Middle frontal gyrus (tissue), 1 donor: Measurements from ENCODE around the gene FNIP2.
"Not testable (repeated sequence)": the region's sequence is repeated elsewhere in the genome, so short reads cannot be mapped to it uniquely, and the experiment has no call there.

ENCODE experiments used
- DNase-seq: peaks from one replicate; pipeline ENCODE4 v3.0.0-alpha.2; 2015; ENCODE audit warnings: low spot score; ENCODE audit errors: extremely low spot score

FNIP2 gene

DNA sequence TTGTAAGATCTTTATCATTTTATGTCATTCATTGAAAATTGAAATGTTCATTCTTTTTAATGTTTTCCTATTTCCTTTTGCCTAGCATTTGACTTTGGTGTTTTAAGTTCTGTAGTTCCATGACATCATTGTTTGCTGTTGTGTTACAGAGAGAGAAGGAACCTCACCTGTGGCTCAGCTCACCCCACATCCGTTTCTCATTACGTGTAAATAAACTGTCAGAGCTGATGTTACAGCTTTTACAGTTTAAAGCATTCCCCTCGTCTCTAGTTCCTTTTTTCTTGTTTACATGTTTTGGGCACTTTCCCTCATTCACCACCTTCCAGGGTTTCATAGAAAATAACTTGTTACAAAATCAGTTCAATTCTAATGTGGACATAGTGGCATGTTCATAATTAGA, 137.2 kb downstream of the FNIP2 start:
- DNase-seq: no peak

DNA sequence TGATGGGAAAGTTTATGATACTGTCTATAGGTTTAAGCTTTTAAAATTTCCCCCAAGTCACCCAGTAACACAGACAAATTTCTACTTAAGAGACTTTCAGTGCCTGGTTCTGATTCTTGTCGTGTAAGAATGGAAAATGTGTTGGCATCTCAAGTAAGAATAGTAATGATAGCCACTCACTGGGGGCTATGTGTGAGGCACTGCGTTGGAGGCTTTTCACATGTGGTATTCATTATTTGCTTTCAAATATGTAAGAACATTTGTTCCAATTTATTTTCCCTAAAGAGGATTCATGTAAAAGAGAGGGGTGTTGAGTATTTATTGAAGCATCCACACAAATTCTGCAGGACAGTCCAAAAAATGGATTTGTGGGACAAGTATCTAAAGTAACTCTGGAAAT, 143.6 kb downstream of the FNIP2 start:
- DNase-seq: no peak

DNA sequence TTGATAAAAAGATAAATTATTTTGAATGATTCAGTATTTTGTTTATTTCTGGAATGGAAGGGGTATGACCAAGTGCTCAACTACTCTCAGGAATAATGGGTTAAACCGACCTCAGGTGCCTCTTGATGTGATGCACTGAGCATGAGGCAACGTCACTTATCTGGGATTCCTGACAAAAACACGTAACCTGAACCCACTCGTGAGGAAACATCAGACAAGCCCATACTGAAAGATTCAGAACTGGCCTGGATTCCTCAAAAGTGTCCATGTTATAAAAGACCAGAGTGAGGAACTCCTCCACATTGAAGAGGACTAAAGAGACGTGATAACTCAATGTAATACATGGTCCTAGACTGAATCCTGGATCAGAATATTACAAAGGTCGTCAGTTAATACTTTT, 144.0 kb downstream of the FNIP2 start:
- DNase-seq: no peak

DNA sequence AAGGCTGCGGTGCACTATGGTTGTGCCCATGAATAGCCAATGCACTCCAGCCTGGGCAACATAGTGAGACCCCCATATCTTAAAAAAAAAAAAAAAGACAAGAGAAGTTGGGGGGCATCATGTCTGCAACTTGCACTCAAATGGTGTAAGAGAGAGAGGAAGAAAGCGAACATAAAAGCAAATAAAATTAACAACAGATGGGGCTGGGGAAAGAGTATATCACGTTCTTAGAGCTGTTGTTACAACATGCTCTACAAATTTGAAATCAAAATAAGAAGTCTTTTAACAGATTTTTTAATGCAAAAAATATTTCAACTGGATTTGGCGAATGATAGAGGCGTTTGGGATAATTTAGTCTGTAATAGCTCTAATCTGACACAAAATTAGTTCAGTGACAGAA, 144.9 kb downstream of the FNIP2 start:
- DNase-seq: no peak

DNA sequence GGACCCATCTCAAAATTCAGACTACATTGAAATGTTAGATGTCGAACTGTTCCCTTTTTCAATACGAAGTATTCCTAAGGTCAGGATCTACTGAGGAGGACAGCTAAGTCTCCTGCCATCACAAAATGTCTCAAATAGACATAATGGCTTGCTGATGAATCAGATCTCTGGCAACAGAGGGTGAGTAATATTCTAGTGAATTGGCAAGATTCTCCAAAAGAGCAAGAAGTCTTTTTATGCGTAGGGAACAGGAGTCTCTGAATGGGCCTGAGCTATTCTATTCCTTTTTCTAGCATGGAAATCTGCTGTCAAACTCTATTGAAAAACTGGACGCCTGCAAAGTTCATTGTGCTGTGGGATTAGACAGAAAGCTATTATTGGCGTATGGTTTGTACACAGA, 145.4 kb downstream of the FNIP2 start:
- peak; percentile 56 for DNase-seq

DNA sequence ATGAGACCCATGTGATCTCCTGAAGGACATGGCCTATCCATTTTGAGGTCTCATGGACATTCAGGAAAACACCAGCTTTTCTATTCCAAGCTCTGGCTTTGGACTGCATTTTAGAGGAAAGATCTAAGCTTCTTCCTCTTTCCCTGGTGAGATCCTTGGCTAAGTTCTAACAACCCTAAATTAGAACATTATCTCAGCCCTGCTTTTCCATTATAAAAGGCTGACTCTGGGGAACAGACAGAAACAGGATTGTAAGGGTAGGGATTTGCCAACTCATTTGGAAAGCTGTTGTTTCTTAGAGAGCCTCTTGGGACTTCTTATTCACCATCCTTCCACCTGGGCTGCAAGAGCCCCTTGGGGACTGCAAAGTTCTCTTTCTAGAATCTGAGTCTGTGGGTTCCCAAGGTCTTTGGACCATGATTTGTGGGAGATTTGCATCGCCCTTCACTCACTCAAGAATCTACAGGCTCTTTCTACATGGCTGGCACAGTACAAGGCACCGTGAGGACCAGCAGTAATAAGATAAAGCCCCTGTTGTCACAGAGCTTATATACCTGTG, 146.9 kb downstream of the FNIP2 start:
- no peak for DNase-seq

DNA sequence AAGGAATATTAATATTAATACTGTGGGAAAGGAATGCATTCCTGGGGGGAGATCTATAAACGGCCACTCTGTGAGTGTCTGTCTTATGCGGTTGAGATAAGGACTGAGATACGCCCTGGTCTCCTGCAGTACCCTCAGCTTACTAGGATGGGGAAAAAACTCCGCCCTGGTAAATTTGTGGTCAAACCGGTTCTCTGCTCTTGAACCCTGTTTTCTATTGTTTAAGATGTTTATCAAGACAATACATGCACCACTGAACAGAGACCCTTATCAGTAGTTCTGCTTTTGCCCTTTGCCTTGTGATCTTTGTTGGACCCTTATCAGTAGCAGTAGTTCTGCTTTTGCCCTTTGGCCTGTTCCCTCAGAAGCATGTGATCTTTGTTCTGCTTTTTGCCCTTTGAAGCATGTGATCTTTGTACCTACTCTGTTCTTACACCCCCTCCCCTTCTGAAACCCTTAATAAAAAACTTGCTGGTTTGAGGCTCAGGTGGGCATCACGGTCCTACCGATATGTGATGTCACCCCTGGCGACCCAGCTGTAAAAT, 151.7 kb downstream of the FNIP2 start:
- DNase-seq: not testable (repeated sequence)

DNA sequence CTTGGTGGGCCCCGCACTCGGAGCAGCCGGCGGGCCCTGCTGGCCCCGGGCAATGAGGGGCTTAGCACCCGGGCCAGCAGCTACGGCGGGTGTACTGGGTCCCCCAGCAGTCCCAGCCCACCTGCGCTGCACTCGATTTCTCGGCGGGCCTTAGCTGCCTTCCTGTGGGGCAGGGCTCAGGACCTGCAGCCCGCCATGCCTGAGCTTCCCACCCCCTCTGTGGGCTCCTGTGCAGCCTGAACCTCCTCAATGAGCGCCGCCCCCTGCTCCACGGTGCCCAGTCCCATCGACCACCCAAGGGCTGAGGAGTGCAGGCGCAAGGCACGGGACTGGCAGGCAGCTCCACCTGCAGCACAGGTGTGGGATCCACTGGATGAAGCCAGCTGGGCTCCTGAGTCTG, 158.9 kb downstream of the FNIP2 start:
- DNase-seq: not testable (repeated sequence)

DNA sequence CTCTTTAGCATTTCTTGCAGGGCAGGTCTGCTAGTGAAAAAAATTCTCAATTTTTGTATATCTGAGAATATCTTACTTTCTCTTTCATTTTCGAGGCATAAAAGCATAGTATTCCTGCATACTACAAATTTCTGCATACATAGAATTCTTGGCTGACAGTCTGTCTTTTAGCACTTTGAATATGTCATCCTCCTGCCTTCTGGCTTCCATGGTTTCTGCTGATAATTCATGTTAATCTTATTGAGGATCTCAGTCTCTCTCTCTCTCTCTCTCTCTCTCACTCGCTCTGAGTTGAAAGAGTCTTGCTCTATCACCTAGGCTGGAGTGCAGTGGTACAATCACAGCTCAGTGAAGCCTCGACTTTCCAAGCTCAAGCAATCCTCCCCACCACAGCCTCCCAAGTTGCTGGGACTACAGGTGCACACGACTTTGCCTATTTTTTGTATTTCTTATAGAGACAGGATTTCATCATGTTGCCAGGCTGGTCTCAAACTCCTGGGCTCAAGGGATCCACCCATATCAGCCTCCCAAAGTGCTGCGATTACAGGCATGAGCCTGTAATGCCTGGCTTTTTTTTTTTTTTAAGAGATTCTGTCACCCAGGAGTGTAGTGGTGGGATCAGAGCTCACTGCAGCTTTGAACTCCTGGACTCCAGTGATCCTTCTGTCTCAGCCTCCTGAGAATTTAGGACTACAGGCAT, 161.3 kb downstream of the FNIP2 start:
- DNase-seq: no peak

DNA sequence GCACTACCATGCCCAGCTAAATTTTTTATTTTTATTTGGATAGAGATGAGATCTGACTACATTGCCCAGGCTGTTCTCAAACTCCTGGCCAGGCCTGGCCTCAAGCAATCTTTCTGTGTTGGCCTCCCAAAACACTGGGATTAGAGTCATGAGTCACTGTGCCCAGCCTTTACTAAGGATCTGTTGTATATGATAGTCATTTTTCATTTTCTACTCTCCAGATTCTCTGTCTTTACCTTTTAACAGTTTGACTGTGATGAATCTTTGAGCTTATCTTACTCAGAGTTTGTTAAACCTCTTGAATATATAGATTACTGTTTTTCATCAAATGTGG, 161.8 kb downstream of the FNIP2 start:
- DNase-seq: no peak

DNA sequence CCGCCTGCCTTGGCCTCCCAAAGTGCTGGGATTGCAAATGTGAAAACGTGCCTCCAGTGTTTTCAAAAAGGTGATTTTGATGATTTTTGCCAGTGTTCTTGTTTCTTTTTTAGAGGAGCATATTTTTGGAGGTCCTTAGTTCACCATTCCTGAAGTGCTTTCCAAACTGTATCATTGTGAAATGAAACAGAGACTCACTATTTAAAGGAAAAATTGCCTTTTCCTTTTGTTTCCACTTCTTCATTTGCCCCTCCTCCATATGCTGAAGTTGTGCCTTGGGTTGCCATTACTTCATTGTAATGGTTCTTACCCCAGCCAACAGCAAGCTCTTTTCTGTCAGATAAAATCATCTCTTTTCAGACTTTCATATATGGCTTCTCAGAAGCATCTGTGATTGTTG, 164.4 kb downstream of the FNIP2 start:
- no peak for DNase-seq

DNA sequence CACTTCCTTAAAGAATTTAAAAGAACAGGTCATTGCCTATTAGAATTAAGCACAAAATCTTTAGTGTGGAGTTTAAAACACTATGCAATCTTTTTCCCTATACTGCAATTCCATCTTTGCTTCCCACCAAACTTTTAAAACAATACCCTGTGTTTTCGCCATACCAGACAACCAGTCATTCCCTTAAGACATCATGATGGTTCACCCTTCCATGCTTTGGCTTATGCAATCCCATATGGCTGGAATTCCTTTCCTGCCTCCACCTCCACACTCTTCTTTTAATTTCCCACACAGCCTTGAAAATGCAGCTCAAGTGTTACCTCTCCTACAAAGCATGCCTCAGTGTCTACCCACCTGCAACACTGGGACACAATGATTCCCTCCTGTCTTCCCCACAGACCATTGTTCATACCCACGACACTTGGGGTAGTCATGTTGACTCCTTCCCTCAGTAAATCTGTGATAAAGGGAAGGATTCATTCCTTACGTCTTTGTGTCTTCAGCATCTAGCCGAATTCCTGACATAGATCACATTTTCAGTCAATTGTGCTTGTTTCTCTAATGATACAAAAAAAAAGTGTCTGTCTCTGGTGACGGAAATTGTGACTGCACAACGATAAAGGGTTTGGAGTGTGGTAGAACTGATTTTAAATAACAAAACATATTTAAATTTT, 166.3 kb downstream of the FNIP2 start:
- DNase-seq: no peak

DNA sequence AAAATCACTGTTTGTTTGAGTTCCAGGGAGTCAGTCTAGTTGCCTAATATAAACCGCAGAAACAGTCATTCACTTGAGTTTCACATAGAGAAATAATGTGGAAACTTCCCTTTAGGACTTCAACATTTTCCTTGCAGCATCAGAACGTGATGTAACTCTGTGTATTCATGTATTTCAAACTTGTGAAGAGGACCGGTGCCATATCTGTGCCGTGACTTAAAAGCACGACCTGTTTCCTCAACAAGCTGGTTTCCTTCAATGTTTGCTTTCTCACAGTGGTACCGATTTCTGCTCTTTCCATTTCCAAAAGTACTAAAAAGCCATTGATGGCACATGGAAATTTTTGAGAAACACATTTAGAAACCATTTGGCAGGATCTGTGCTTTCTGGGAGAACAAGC, 167.4 kb downstream of the FNIP2 start:
- no peak for DNase-seq

DNA sequence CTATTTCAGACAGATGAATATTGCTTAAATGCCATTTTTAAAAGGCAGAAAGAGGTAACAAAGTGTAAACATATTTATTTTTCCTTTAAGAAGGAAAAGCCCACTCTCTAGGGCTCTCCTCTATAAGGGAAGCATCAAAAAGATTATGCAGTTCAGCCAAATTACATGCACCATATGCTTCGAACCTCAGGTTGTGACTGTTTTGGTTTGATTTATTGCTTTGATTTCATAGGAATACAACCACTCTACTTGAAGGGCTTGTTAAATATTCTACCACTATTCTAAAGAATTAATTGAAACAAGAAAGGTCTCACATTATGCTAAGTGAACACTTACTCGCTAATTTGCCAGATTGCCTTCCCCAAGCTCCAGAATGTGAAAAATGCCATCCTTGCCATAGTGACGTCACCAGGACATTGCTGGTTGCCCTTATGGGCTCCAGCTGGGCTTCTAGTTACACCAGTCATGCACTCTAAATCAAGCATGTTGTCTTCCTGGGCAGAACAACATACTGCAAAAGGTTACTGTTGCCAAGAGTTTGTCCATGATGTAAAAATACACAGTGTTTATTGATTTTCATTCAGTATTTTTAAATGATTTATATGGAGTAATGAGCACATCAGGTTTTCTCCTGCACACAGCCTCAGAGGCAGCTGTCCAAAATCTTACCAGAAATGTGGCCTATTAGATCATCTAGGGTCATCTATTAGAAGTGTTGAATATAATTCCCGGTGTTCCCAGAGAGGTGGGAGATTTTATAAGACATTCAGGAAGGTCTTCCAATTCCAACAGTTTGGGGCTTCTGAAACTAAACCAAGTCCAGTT, 169.6 kb downstream of the FNIP2 start:
- no peak for DNase-seq

DNA sequence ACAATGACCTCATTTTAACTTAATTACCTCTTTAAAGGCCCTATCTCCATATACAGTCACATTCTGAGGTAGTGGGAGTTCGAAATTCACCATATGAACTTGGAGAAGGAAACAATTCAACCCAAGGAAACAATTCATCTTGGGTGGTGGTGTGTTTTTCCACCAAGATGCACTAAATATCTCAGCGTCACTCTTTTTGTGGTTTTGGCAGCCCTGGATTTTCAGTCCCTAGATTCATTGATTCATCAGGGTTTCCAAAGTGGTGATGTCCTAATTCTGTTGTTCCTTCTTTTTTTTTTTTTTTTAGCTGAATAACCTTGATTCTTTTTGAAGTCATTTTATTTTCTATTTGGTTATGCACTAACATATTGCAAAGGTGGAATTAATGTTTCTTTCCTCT, 171.4 kb downstream of the FNIP2 start:
- DNase-seq: no peak

DNA sequence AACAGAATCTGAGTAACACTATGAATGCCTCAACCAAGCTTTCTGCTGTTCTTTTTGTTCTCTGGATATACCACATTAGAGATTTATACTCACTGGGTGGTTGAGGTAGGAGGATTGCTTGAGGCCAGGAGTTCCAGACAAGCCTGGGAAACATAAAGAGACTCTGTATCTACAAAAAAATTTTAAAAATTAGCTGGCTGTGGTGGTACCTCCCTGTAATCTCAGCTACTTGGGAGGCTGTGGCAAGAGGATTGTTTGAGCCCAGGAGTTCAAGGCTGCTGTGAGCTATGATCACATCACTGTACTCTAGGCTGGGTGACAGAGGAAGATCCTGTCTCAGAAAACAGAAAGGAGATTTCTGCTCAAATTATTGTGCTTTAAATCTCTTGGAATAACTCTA, 172.5 kb downstream of the FNIP2 start:
- DNase-seq: no peak

DNA sequence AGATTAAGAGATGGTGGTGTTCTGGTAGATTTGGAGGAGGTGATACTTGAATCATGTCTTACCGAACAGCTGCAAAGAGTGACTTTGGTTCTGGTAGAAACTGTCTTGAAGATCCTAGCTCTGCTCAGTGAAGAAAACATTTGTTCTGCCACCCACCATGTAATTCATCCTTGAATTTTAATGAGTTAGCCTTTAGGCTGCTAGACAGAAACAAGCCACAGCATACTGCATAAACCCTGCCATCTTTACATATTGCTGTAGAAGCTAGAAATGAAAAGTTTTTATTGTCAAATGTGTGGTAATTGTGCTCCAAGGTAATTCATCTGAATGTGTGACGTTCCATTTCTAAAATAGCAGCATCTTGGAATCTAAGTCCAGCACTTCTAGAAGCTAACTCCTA, 173.1 kb downstream of the FNIP2 start:
- DNase-seq: no peak

DNA sequence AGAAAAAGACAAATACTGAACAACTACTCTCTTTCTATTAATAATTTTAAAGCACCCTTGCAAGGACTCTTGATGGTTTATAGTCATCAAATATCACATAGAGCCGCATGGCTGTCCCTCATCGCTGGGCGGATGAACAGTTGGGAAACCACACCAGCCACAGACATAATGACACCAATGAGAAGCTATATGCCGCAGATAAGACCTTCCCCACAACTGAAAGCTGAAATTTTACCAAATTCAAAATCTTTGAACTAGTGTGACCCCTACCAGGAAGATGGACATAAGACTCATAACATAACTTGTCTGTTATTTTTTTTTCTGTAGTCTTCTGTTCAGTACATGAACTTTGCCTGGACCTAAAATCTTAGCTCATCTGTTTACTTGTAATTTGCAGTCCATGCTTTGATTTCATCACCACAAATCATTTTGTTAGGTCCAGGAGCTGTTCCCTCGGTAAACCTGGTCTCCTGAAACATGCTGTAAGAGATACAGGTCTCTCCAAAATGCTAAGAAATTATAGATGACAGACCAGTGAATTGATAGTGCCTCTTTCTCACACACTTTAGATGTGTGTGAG, 176.8 kb downstream of the FNIP2 start:
- DNase-seq: no peak

DNA sequence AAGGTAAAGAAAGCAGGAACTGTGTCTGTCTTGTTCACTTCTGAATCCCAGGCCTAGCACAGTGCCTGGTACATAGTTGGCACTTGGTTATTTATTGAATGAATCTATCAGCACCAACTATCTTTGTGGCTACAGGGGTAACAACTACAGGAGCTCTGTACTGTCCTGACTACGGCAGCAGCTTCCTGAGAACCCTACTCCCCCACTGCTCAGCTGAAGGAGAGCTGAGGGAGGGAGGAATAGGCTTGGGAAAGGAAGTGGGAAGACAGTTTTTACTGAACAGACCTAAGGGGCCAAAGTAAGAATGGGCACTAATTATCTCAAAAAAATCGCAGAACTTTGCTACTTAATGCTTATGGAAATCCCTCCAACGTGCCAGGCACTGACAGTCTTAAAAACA, 178.0 kb downstream of the FNIP2 start:
- no peak for DNase-seq

DNA sequence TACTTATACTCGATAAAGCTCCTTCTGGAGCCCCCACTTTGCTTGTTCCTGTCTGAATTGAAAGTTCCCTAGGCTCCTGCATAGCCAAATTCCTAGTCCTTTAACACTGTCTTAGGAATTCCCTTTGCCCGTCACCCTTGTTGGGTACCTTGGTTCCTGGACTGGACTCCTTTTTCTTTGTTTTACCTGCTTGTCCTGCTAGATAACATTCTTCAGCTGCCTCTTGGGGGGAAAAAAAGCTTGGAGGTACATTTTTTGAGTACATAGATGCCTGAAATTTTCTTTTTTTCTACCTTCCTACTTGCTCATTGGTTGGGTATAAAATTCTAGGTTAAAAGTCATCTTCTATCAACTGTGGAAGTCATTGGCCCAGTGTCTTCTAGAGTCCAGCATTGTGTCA, 179.2 kb downstream of the FNIP2 start:
- DNase-seq: no peak

DNA sequence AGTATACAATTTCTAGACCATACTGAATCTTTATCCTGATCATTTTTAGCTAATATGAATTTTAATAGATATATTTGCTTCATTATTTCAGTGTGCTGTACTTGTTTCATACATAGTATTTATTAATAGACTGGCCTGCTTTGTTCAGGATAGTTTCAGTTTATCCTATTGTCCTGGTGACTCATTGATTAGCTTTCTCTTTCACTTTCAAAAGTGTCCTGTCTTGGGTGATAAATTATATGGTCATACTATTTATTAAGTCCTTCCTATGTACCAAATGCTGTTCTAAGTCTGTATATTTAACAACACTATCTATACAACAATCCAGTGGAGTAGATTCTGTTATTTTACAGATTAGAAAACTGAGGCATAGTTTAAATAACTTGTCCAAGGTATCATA, 180.3 kb downstream of the FNIP2 start:
- no peak for DNase-seq
